ENCODE measurements around the gene CTNNA2.
A peak's percentile ranks its signal among the peaks of the same experiment; 100 is the strongest.

The CTNNA2 gene

DNA sequence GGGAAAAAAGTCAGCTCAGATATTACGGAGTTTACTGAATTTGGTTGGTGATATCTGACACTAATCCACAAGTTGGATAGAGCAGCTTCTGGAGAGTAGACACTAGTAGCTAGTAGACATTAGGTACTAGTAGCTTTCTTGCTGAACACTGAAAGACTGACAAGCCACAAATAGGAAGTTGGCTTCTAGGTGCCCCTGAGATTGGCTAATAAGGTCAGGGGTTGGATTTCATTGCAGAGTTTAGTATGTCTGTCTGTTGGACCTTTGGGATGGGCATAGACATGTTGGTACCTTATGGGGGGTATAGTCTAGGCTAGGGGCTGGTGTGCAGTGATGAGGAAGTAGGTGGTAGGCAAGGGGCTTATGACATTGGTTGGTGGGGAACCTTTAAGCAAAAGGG is 956.6 kb downstream of the CTNNA2 start:
- DNase-seq (ENCODE audit: low read depth in 2 of 2): no peak
- TF ChIP-seq, protein P1, sequence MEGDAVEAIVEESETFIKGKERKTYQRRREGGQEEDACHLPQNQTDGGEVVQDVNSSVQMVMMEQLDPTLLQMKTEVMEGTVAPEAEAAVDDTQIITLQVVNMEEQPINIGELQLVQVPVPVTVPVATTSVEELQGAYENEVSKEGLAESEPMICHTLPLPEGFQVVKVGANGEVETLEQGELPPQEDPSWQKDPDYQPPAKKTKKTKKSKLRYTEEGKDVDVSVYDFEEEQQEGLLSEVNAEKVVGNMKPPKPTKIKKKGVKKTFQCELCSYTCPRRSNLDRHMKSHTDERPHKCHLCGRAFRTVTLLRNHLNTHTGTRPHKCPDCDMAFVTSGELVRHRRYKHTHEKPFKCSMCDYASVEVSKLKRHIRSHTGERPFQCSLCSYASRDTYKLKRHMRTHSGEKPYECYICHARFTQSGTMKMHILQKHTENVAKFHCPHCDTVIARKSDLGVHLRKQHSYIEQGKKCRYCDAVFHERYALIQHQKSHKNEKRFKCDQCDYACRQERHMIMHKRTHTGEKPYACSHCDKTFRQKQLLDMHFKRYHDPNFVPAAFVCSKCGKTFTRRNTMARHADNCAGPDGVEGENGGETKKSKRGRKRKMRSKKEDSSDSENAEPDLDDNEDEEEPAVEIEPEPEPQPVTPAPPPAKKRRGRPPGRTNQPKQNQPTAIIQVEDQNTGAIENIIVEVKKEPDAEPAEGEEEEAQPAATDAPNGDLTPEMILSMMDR (IDR thresholded peaks at IDR 0.05; ENCODE audit: low read depth, low read length): no peak
- H3K4me3 ChIP-seq (replicated peaks in 1 of 2; ENCODE audit: low read depth in 2 of 2, low read length in 2 of 2): no peak overlapping the region

DNA sequence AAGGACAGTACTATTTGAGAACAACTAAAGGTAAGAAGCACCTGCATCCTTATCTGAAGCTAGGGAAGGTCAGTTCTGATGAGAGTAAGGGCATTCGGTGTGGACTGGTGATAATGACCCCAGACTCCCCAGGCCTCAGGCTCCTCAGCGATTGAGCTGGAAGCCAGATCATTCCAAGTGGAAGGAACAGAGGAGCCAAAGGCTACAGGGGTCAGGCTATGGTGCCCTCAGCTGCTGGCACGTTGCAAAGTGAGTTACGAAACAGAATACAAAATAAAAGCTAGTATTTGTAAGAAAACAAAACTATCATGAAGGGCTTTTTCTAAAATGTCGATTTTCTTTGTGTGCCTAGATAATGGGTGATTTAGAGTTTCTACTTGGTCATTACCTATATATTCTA is 960.2 kb downstream of the CTNNA2 start:
- H3K4me3 ChIP-seq (replicated peaks in 1 of 2; ENCODE audit: low read depth in 2 of 2, low read length in 2 of 2): no peak overlapping the region
- TF ChIP-seq, protein P1 (IDR thresholded peaks at IDR 0.05; ENCODE audit: low read depth, low read length): no peak
- DNase-seq (ENCODE audit: low read depth in 2 of 2): no peak

DNA sequence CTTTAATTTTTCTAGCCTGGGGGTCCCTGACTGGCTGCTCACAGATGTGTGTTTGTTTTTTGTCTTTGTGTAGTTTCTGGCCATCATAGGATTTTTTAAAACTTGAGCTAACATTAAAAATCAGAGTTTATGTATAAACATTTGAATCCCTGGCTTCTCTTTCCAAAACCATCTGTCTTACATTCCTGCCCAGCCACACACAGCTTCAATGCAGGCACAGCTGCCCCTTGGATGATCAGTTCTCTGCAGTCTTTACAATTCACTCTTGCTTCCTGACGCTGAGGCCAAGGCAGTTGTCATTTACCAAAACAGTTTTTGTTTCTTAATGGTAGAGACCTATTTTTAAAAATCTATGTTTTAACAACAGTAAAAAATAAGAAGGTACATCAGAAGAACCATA is 960.9 kb downstream of the CTNNA2 start:
- TF ChIP-seq, protein P1 (IDR thresholded peaks at IDR 0.05; ENCODE audit: low read depth, low read length): no peak
- no peak overlapping the region for H3K4me3 ChIP-seq (replicated peaks in 1 of 2; ENCODE audit: low read depth in 2 of 2, low read length in 2 of 2)
- DNase-seq (ENCODE audit: low read depth in 2 of 2): no peak

DNA sequence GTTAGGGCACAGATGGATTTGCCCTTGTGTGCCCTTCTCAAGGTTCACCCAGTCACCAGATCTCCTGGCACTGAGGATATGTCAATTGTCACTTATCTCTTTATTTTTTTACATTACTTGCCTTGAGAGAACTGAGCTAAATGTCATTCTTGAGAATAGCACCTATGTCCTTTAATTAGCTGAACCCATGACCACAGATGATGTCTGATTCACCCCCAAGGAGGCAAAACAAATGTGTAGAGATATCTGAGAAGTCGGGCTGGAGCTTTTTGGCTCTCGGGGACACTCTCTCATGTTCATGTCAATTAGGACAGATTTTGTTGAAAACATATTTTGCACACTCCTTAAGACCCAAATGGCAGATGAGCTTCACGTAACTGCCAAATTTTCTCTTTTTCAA is 963.1 kb downstream of the CTNNA2 start:
- no peak for DNase-seq (ENCODE audit: low read depth in 2 of 2)
- no peak overlapping the region for H3K4me3 ChIP-seq (replicated peaks in 1 of 2; ENCODE audit: low read depth in 2 of 2, low read length in 2 of 2)
- TF ChIP-seq, protein P1 (IDR thresholded peaks at IDR 0.05; ENCODE audit: low read depth, low read length): no peak

DNA sequence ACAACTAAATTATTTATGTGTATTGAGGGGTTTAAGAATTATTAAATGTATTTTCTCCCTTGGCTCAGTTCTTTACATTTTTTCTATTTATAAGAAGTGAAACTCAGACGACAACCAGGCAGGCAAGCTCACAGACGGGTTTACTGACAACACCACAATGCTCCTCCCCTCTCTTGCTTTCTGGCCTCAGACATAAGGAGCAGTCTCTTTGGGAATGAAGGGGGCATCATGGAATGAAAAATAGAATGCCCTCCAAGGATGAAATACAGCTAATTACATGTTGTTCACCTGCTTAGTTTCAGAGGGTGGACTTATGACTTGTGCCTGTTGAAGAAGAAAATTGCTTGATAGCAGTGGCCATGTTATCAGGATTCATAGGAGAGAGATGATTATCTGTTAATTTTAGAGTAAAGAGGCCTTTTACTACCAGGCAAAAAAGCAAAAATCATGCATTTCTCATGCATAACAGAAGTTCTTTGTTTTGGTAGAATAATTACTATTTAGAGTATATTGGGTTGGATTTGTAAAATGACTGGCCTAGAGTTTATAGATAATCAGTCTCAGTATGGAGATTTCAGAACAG is 963.8 kb downstream of the CTNNA2 start:
- TF ChIP-seq, protein P1 (IDR thresholded peaks at IDR 0.05; ENCODE audit: low read depth, low read length): no peak
- no peak overlapping the region for H3K4me3 ChIP-seq (replicated peaks in 1 of 2; ENCODE audit: low read depth in 2 of 2, low read length in 2 of 2)
- no peak for DNase-seq (ENCODE audit: low read depth in 2 of 2)

DNA sequence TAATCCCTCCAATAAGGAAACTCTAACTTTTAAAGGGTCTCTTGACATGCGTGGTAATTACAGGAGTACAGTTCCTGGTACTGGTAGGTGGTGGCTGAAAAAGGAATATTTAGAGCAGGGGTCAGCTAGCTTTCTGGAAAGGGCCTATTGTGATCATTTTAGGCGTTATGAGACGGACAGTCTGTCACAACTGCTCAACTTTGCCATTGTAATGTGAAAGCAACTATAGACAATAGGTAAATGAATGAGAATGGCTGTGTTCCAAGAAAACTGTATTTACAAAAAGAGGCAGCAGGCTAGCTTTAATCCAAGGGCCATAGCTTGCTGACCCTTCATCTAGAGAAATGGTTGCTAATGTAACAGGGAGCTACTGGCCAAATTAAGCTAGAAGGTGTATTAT is 969.4 kb downstream of the CTNNA2 start:
- H3K4me3 ChIP-seq (replicated peaks in 1 of 2; ENCODE audit: low read depth in 2 of 2, low read length in 2 of 2): no peak overlapping the region
- DNase-seq (ENCODE audit: low read depth in 2 of 2): no peak
- TF ChIP-seq, protein P1 (IDR thresholded peaks at IDR 0.05; ENCODE audit: low read depth, low read length): no peak

DNA sequence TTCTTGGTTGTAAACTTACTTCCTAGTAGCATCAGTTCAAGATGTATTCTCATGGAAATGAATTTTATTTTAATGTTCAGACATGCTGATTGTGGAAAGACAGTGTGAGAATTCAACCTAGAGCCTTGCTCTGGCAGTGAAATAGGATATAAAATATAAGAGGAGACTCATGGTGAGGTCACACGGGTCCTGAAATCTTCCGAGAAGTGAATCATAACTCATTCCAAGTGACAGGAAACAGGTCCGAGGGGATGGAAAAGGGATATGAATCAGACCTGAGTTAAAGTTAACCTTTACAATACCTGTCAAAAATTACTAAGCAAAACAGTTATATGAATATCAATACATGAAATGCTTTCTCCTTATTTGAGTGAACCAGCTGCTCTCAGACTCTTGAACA is 976.9 kb downstream of the CTNNA2 start:
- TF ChIP-seq, protein P1 (IDR thresholded peaks at IDR 0.05; ENCODE audit: low read depth, low read length): no peak
- no peak overlapping the region for H3K4me3 ChIP-seq (replicated peaks in 1 of 2; ENCODE audit: low read depth in 2 of 2, low read length in 2 of 2)
- peak; percentile 35 to 85 for DNase-seq (ENCODE audit: low read depth in 2 of 2)

Data from cardiac fibroblast (primary cell).